SK-N-MC (cell line): ENCODE results near the gene TTC17.

Experiments used
- DNase-seq: peaks from one replicate; pipeline ENCODE4 v3.0.0-alpha.2; 2011; ENCODE audit warnings: low read depth, low spot score
- H3K27ac ChIP-seq: fragments of 200-600 bp; sonication (generic); 2 replicates; pipeline ENCODE4 v1.5.1; 2016; ENCODE audit warnings: mixed run types
- H3K36me3 ChIP-seq: fragments of 200-600 bp; sonication (generic); 2 replicates; pipeline ENCODE4 v1.6.1; 2017; ENCODE audit warnings: antibody characterized with exemption, low read length, mixed read lengths; ENCODE audit not compliant: insufficient read depth
- H3K4me3 ChIP-seq: fragments of 200-600 bp; sonication (generic); 2 replicates; pipeline ENCODE4 v1.5.1; 2016
- H3K9ac ChIP-seq: fragments of 200-600 bp; sonication (generic); 2 replicates; pipeline ENCODE4 v1.8.0; 2017; ENCODE audit warnings: mixed run types, mixed read lengths; ENCODE audit not compliant: insufficient read length
- H3K9me3 ChIP-seq: fragments of 200-600 bp; sonication (generic); 2 replicates; pipeline ENCODE4 v1.6.1; 2017; ENCODE audit warnings: low read depth, mild to moderate bottlenecking, antibody characterized with exemption, low read length, moderate library complexity, mixed read lengths
- EZH2 ChIP-seq: fragments of 200-600 bp; sonication (generic); IDR thresholded peaks from one replicate; pipeline ENCODE4 v1.6.1; 2017; ENCODE audit warnings: antibody characterized with exemption
- FOXP2 ChIP-seq: optimal IDR thresholded peaks from 2 replicates; pipeline ENCODE3; 2011; ENCODE audit warnings: mild to moderate bottlenecking, moderate library complexity; ENCODE audit not compliant: insufficient read depth; ENCODE audit errors: extremely low read length, control extremely low read depth
- POLR2AphosphoS5 ChIP-seq: IDR thresholded peaks from 2 replicates; pipeline ENCODE4 v1.6.1; 2012; ENCODE audit warnings: mild to moderate bottlenecking, low read depth, low read length, borderline replicate concordance

The TTC17 gene

DNA sequence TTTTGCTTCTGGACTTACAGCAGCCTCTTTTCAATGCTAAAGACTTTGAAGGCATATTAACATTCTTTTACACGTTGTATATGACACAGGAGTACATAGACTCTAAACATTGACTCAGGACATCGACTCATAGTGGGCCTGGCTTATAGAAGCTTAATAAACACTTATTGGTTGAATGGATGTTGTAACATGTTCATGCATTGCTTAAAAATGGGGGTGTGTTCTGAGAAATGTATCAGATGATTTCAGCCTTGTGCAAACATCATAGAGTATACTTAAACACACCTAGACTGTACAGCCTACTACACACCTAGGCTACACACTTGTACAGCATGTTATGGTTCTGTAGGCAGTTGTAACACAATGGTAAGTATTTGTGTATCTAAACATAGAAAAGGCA lies 17.9 kb downstream of the TTC17 start:
- Histone ChIP-seq H3K36me3 (peaks cover 36% of the 10 kb centered on the region), H3K9me3 (no peaks in the 10 kb centered on the region), H3K27ac (no peak overlapping the region), H3K9ac (no peak overlapping the region), H3K4me3 (no peak overlapping the region)
- no peak for DNase-seq
- TF ChIP-seq POLR2AphosphoS5 (no peak), EZH2 (no peak), FOXP2 (no peak)

DNA sequence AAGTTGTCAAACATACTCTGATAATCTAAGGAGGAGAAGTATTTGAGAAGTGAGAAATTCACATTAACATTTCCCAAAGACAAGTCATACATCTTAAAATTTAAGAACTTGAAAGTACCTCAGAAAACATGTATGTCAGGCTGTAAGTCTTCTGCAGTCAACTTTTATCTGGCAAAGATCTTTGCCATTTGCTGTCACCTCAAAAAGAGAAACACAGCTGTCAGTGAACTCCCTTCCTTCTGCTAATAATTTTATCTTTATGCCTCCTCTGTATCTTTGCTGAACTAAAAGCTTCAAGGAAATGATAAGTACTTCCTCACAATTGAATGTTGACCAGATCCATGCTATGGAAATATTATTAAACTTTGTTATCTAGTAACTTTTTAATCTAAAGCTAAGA lies 18.7 kb downstream of the TTC17 start:
- H3K27ac ChIP-seq = no peak overlapping the region
- DNase-seq = no peak
- H3K36me3 ChIP-seq = peaks cover 33% of the 10 kb centered on the region

DNA sequence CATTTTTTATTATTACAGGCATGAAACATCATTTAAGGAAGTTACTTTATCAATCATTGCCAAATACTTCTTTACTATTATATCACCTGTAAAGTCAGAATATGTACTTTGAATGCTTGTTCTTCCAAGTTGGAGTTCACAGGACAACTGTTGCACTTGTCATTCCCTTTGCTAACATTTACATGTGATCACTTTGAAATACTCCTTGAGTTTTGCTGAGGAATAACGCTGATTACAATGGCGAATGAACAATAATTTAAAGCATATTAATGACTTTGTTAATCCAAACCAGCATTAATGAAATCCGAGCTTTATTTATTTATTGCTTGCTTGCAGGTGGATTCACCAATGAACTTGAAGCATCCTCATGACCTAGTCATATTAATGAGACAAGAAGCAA lies 20.2 kb downstream of the TTC17 start:
- Histone ChIP-seq H3K27ac (no peak overlapping the region), H3K9ac (no peak overlapping the region), H3K36me3 (peaks cover 27% of the 10 kb centered on the region), H3K4me3 (no peak overlapping the region), H3K9me3 (no peaks in the 10 kb centered on the region)
- TF ChIP-seq POLR2AphosphoS5 (no peak), EZH2 (no peak), FOXP2 (no peak)
- no peak for DNase-seq

More for the DNA sequence above, 18.7 kb downstream of the TTC17 start:
- H3K9me3 ChIP-seq = no peaks in the 10 kb centered on the region
- H3K9ac ChIP-seq = no peak overlapping the region
- no peak overlapping the region for H3K4me3 ChIP-seq
- TF ChIP-seq POLR2AphosphoS5 (no peak), FOXP2 (no peak), EZH2 (no peak)

DNA sequence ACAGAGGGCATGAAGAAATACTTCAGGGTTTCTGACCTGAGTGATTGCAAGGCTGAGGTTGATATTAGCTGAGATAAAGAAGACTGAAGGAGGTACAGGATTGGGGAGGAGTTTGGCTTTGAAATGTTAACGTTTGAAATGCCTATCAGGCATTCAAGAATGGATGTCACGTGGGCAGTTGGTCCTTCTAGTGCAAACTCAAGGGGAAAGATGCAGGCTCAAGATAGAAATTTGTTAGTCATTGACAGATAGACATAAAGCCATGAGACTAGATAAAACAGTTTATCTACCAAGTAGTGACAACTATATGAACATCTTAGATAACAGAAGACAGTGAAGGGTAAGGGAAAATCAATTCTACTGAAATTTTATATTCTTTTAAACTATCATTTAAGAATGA lies 23.1 kb downstream of the TTC17 start:
- H3K4me3 ChIP-seq = no peak overlapping the region
- no peak overlapping the region for H3K9ac ChIP-seq
- no peak for TF ChIP-seq EZH2
- no peak for TF ChIP-seq POLR2AphosphoS5
- DNase-seq = no peak
- H3K36me3 ChIP-seq = peaks cover 48% of the 10 kb centered on the region
- H3K9me3 ChIP-seq = no peaks in the 10 kb centered on the region
- no peak overlapping the region; the same call in 1 of the 2 replicates for H3K27ac ChIP-seq

DNA sequence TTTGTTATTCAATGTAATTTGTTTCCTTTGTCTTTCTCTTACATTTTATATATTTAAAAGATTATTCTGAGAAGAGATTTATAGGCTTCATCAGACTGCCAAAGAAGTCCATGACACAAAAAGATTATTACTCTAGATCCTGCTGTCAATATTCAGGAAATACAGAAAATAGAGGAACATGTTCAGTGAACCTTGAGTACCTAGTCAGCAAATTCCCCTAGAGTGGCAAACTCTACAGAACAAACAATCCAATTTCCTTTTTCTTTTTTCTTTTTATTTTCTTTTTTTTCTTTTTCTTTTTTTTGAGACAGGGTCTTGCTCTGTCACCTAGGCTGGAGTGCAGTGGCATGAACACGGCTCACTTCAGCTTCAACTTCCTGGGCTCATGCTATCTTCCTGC lies 23.9 kb downstream of the TTC17 start:
- peaks cover 56% of the 10 kb centered on the region for H3K36me3 ChIP-seq
- peak overlapping the region; percentile 54; the same call in 1 of the 2 replicates for H3K27ac ChIP-seq
- no peak for DNase-seq
- TF ChIP-seq EZH2 = no peak
- no peak for TF ChIP-seq FOXP2
- TF ChIP-seq POLR2AphosphoS5 = no peak
- H3K9ac ChIP-seq = no peak overlapping the region
- no peaks in the 10 kb centered on the region for H3K9me3 ChIP-seq
- H3K4me3 ChIP-seq = no peak overlapping the region

DNA sequence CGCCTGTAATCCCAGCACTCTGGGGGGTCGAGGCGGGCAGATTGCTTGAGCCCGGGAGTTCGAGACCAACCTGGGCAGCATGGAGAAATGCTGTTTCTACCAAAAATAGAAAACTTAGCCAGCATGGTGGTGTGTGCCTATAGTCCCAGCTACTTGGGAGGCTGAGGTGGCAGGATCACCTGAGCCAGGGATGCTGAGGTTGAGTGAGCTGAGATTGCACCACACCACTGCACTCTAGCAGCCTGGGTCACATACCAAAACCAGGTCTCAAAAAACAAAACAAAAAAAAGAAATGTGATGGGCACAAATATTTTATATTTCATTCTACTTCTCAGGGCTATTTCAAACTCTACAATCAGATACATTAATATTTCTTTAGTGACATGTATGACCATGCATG lies 25.7 kb downstream of the TTC17 start:
- Histone ChIP-seq H3K27ac (no peak overlapping the region), H3K9ac (no peak overlapping the region), H3K9me3 (no peaks in the 10 kb centered on the region), H3K4me3 (no peak overlapping the region), H3K36me3 (peaks cover 58% of the 10 kb centered on the region)
- no peak for DNase-seq
- TF ChIP-seq POLR2AphosphoS5 = no peak
- no peak for TF ChIP-seq FOXP2
- no peak for TF ChIP-seq EZH2

DNA sequence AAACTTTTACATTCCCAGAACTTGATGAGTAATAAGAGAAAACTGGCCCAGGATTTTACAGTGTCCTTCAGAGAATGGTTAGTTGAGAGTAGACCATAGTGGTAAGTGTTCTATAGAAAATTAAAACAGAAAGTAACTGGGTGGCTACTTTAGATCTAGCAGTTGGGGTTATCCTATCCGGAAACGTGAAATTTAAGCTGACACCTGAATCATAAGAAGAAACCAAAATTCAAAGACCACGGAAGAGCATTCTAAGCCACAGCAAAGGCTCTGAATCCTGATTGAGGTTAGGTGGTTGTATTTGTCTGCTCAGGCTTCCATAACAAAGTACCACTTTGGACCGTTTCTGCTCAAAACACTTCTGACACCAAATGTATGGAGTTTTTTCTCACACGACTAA lies 34.0 kb downstream of the TTC17 start:
- Histone ChIP-seq H3K4me3 (no peak overlapping the region), H3K9ac (no peak overlapping the region), H3K9me3 (no peaks in the 10 kb centered on the region), H3K36me3 (peaks cover 71% of the 10 kb centered on the region), H3K27ac (no peak overlapping the region)
- TF ChIP-seq EZH2 (no peak), POLR2AphosphoS5 (no peak), FOXP2 (no peak)
- DNase-seq = no peak

DNA sequence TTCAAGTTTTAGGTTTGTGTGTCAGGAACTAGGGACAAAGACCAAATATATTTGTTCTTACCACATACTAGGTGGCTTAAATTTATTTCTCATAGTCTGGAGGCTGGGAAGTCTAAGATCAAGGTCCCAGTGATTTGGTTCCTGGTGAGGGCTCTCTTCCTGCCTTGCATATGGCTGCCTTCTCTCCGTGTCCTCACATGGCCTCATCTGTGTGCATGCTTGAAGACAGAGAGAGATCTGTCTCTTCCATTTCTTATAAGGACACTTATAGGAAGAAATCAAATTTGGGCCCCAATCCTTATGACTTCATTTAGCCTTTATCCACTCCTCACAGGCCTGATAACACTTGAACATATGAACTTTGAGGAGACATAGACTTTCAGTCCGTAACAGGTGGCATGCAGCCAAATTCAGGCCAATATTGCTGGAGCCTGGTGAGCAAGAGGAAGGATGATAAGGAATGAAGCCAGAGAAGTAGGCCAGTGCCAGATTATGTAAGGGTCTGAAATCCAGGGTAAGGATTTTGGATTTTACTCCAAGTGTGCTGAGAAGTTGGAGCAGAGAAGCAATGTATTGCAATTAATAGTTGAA lies 35.1 kb downstream of the TTC17 start:
- no peak overlapping the region for H3K27ac ChIP-seq
- H3K36me3 ChIP-seq = peaks cover 79% of the 10 kb centered on the region
- DNase-seq = no peak
- H3K9ac ChIP-seq = no peak overlapping the region
- no peak overlapping the region for H3K4me3 ChIP-seq
- TF ChIP-seq FOXP2 = no peak
- H3K9me3 ChIP-seq = no peaks in the 10 kb centered on the region

DNA sequence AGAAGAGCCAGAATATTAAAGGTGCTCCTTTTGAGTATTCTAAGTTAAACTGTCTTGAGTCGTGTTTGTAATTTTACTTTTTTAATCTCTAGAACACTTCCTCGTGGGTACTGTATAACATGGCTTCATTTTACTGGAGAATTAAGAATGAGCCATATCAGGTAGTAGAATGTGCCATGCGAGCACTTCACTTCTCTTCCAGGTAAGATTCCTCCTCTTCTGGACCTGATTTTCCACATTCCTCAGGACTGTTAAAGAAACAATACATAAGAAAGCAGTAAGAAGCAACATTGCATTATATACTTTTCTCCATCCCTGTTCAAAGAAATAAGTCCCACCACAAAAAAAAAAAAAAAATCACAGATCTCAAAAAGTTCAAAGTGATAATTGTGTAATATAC lies 37.9 kb downstream of the TTC17 start:
- no peak for DNase-seq
- TF ChIP-seq EZH2 = no peak
- TF ChIP-seq POLR2AphosphoS5 = no peak
- TF ChIP-seq FOXP2 = no peak
- H3K36me3 ChIP-seq = peaks cover 88% of the 10 kb centered on the region
- H3K9me3 ChIP-seq = no peaks in the 10 kb centered on the region
- no peak overlapping the region for H3K4me3 ChIP-seq
- no peak overlapping the region for H3K9ac ChIP-seq
- no peak overlapping the region for H3K27ac ChIP-seq
